ENCODE data around the gene ZMIZ1.

ZMIZ1 gene

GRCh38 chr10:79298403-79299244 lies 229.9 kb downstream of the ZMIZ1 start:
- no peak for DNase-seq

- DNase-seq: no peak
These were observed 230.9 kb downstream of the ZMIZ1 start for GRCh38 chr10:79299397-79300241.

- no peak for DNase-seq
These were observed 231.9 kb downstream of the ZMIZ1 start for GRCh38 chr10:79300711-79301110.

- DNase-seq: no peak
These were observed 233.2 kb downstream of the ZMIZ1 start for GRCh38 chr10:79301754-79302530.

GRCh38 chr10:79303631-79304478 lies 235.1 kb downstream of the ZMIZ1 start:
- DNase-seq: no peak

GRCh38 chr10:79304479-79305087 lies 235.8 kb downstream of the ZMIZ1 start:
- no peak for DNase-seq

- DNase-seq: no peak
These were observed 236.7 kb downstream of the ZMIZ1 start for GRCh38 chr10:79305515-79305914.

- no peak for DNase-seq
These were observed 237.2 kb downstream of the ZMIZ1 start for GRCh38 chr10:79305988-79306387.

GRCh38 chr10:79306644-79307220 lies 238.0 kb downstream of the ZMIZ1 start:
- no peak for DNase-seq

- DNase-seq: no peak
These were observed 239.2 kb downstream of the ZMIZ1 start for GRCh38 chr10:79308016-79308415.

- DNase-seq: no peak
These were observed 240.4 kb downstream of the ZMIZ1 start for GRCh38 chr10:79308969-79309665.

- no peak for DNase-seq
These were observed 241.6 kb downstream of the ZMIZ1 start for GRCh38 chr10:79310200-79310865.

- no peak for DNase-seq
These were observed 242.3 kb downstream of the ZMIZ1 start for GRCh38 chr10:79310911-79311573.

GRCh38 chr10:79311581-79312407 lies 243.0 kb downstream of the ZMIZ1 start:
- DNase-seq: no peak

- no peak for DNase-seq
These were observed 243.9 kb downstream of the ZMIZ1 start for GRCh38 chr10:79312601-79313187.

- no peak for DNase-seq
These were observed 244.6 kb downstream of the ZMIZ1 start for GRCh38 chr10:79313320-79313719.

GRCh38 chr10:79313911-79314439 lies 245.2 kb downstream of the ZMIZ1 start:
- no peak for DNase-seq
